ENCODE results near the gene SLIT1. TPM values are rescaled to one million over a fixed set of nuclear protein-coding genes. Genes with fewer than 3 reads are reported as not detected.

Gene SLIT1
- total RNA-seq, 1 donor from 2014 or later, result 0.51 TPM

DNA sequence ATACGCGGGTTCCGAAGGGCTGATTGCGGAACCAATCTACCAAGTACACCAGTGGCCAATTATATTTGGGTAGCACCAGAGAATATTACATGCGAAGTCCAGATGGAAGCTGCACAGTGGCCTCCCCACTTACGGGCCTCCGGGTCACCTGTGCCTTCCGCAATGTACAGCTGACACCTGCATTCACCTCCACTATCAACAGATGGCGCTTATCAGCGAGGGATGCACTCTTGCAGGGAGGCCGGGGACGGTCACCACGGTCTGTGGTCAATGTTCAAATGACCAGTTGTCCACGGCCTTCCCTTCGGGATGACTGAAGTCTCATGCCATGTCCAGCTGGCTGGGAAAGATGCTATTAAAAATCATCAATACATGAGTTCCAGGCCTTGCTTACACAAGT lies 47.6 kb downstream of the SLIT1 start:
- no peaks in the 10 kb centered on the region for H3K9me3 Mint-ChIP-seq
- DNase-seq, result no peak
- H3K36me3 Mint-ChIP-seq (ENCODE audit: low read depth), result no peaks in the 10 kb centered on the region
- TF ChIP-seq, protein P1, sequence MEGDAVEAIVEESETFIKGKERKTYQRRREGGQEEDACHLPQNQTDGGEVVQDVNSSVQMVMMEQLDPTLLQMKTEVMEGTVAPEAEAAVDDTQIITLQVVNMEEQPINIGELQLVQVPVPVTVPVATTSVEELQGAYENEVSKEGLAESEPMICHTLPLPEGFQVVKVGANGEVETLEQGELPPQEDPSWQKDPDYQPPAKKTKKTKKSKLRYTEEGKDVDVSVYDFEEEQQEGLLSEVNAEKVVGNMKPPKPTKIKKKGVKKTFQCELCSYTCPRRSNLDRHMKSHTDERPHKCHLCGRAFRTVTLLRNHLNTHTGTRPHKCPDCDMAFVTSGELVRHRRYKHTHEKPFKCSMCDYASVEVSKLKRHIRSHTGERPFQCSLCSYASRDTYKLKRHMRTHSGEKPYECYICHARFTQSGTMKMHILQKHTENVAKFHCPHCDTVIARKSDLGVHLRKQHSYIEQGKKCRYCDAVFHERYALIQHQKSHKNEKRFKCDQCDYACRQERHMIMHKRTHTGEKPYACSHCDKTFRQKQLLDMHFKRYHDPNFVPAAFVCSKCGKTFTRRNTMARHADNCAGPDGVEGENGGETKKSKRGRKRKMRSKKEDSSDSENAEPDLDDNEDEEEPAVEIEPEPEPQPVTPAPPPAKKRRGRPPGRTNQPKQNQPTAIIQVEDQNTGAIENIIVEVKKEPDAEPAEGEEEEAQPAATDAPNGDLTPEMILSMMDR (IDR thresholded peaks at IDR 0.05), result no peak
- ChIA-PET CTCF (no interaction called here), POLR2A (no interaction called here)
- H3K27ac Mint-ChIP-seq, result no peak overlapping the region
- peaks cover 26% of the 10 kb centered on the region for H3K27me3 Mint-ChIP-seq
- intact Hi-C loops (cut with micrococcal nuclease), result no loop called here
- no peak for ATAC-seq (ENCODE audit: low read depth)
- H3K4me3 Mint-ChIP-seq, result no peak overlapping the region
- H3K4me1 Mint-ChIP-seq, result no peaks in the 10 kb centered on the region

DNA sequence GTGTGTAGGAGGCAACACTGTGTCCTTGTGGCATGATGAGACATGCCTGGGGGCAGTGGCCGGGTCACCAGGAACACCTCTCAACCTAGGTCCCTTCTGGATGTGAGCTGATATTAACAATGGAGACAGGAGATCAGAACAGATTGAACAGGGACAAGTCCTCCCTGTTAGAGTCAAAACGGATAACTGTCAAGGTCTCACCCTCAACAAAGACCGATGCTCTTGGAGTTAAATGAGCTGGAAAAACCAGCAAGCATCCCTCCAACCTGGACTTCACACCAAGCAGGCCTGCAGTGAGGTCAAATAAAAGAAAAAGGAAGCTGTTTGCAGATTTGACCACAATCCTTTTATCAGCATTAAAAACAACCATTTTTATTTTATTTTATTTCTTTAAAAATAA lies 49.0 kb downstream of the SLIT1 start:
- POLR2A ChIA-PET, result no interaction called here

DNA sequence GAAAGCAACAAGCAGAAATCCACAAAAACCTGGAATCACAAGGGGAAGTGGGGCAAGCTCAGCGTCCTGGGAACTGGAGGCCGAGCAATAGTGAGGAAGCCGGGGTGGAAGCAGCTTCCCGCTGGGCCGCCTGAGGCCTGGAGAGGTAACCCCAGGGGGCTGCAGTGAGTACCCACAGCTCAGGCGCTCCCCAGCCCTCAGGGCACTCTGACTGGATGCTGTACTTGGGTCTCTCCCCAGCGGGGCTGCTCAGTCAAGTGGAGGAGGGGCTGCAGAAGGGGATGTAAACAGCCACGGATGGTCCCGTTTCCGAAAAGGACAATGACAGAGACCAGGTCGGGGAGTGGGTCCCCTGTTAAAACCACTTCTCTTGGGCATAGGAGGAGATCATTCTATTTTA lies 50.3 kb downstream of the SLIT1 start:
- TF ChIP-seq, protein P1 (IDR thresholded peaks at IDR 0.05), result no peak
- CTCF ChIA-PET, result no interaction called here
- Mint-ChIP-seq H3K4me1 (no peaks in the 10 kb centered on the region), H3K9me3 (no peaks in the 10 kb centered on the region), H3K27ac (no peak overlapping the region), H3K27me3 (peaks cover 10% of the 10 kb centered on the region), H3K4me3 (no peak overlapping the region), H3K36me3 (ENCODE audit: low read depth) (no peaks in the 10 kb centered on the region)
- DNase-seq, result no peak
- ATAC-seq (ENCODE audit: low read depth), result no peak
- POLR2A ChIA-PET, result no interaction called here
- intact Hi-C loops (cut with micrococcal nuclease), result no loop called here

More for the DNA sequence above, 49.0 kb downstream of the SLIT1 start:
- DNase-seq, result no peak
- TF ChIP-seq, protein P1 (IDR thresholded peaks at IDR 0.05), result no peak
- Mint-ChIP-seq H3K36me3 (ENCODE audit: low read depth) (no peaks in the 10 kb centered on the region), H3K4me3 (no peak overlapping the region), H3K27ac (no peak overlapping the region), H3K9me3 (no peaks in the 10 kb centered on the region), H3K4me1 (no peaks in the 10 kb centered on the region), H3K27me3 (peaks cover 14% of the 10 kb centered on the region)
- intact Hi-C loops (cut with micrococcal nuclease), result no loop called here
- CTCF ChIA-PET, result interaction anchor here (1.3 kb wide), 1 partner anchor 11 kb away, joined by 5 read pairs; no protein-coding TSS in a partner anchor
- ATAC-seq (ENCODE audit: low read depth), result no peak

DNA sequence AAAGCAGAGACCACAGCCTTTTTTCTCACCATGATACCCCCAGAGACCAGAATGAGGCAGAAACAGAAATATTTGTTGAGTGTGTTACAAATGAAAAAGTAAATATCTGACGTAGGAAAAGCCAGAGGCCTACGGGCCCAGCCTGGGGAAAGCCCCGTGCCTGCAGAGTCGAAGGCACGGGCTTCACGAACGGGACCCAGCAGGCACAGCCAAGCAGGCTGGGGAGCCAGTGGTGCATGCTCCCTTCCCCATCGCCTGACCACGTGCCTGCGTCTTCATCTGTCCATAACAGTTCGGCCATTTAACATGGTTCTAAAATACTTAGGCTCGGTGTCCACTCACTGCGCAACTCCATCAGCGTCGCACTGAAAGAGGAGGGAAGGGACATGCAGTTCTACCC lies 50.8 kb downstream of the SLIT1 start:
- ChIA-PET POLR2A (no interaction called here), CTCF (no interaction called here)
- TF ChIP-seq, protein P1 (IDR thresholded peaks at IDR 0.05), result no peak
- no peak for DNase-seq
- no peaks in the 10 kb centered on the region for H3K36me3 Mint-ChIP-seq (ENCODE audit: low read depth)
- H3K27me3 Mint-ChIP-seq, result peaks cover 12% of the 10 kb centered on the region
- H3K9me3 Mint-ChIP-seq, result no peaks in the 10 kb centered on the region
- H3K4me3 Mint-ChIP-seq, result no peak overlapping the region
- ATAC-seq (ENCODE audit: low read depth), result no peak
- no peak overlapping the region for H3K27ac Mint-ChIP-seq
- no peaks in the 10 kb centered on the region for H3K4me1 Mint-ChIP-seq
- intact Hi-C loops (cut with micrococcal nuclease), result no loop called here

DNA sequence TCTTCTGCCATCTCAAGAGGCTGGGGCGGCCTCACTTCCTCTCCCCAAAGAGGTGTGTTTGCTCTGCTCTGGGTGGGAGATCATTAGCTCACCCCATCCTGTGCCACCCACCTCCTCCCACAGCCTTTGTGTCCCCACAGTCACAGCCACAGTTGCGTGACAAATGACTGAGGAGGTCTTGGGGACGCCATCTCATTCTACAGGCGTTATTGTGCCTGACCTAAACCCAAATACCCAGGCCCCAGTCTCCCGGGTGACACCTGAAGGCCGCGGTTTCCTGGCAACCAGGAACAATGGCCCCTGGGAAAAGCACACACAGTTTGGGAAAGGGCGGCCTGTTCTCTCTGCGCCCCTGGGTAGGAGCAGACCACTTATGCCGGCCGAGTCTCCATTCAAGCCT lies 51.6 kb downstream of the SLIT1 start:
- ATAC-seq (ENCODE audit: low read depth) (no peak), DNase-seq (no peak)
- H3K27me3 Mint-ChIP-seq, result peaks cover 18% of the 10 kb centered on the region
- TF ChIP-seq, protein P1 (IDR thresholded peaks at IDR 0.05), result no peak
- CTCF ChIA-PET, result no interaction called here
- POLR2A ChIA-PET, result no interaction called here
- intact Hi-C loops (cut with micrococcal nuclease), result no loop called here
- H3K27ac Mint-ChIP-seq, result no peak overlapping the region
- H3K4me1 Mint-ChIP-seq, result no peaks in the 10 kb centered on the region
- H3K36me3 Mint-ChIP-seq (ENCODE audit: low read depth), result no peaks in the 10 kb centered on the region
- no peaks in the 10 kb centered on the region for H3K9me3 Mint-ChIP-seq
- no peak overlapping the region for H3K4me3 Mint-ChIP-seq

All from activated B cell treated with CpG ODN at 0.5 μM for 24 hours (primary cell).